HepG2 (cell line): ENCODE data around the gene MLYCD. TPM values are rescaled to one million over a fixed set of nuclear protein-coding genes. Genes with fewer than 3 reads are reported as not detected.

Experiments used
- ELF3 ChIP-seq: IDR thresholded peaks from 2 replicates; pipeline ENCODE4 v1.6.1; 2016; ENCODE audit warnings: missing genetic modification reagents, missing compliant biosample characterization
- KAT2B ChIP-seq: fragments of 150-350 bp; IDR thresholded peaks from 2 replicates; pipeline ENCODE4 v1.6.1; 2014; ENCODE audit warnings: low read depth, low read length, borderline replicate concordance
- PAF1 ChIP-seq: IDR thresholded peaks from 2 replicates; pipeline ENCODE4 v1.6.1; 2016; ENCODE audit warnings: missing genetic modification reagents, missing compliant biosample characterization
- TCF7L2 ChIP-seq: IDR thresholded peaks from 2 replicates; pipeline ENCODE4 v1.6.1; 2011; ENCODE audit warnings: mild to moderate bottlenecking, low read depth, low read length, moderate library complexity
- ZFX ChIP-seq: sonication (generic); formaldehyde crosslinking; IDR thresholded peaks from 2 replicates; pipeline ENCODE4 v1.4.0; 2020; ENCODE audit warnings: mild to moderate bottlenecking, low read depth, missing genetic modification reagents, moderate library complexity
- ZNF343 ChIP-seq: sonication (generic); formaldehyde crosslinking; IDR thresholded peaks from 2 replicates; pipeline ENCODE4 v1.4.0; 2020; ENCODE audit warnings: mild to moderate bottlenecking, missing genetic modification reagents
- ZNF549 ChIP-seq: sonication (generic); formaldehyde crosslinking; IDR thresholded peaks from 2 replicates; pipeline ENCODE4 v1.5.0; 2020; ENCODE audit warnings: missing genetic modification reagents
- ZNF724P ChIP-seq: sonication (generic); formaldehyde crosslinking; IDR thresholded peaks from 2 replicates; pipeline ENCODE4 v1.8.0; 2022; ENCODE audit warnings: missing genetic modification reagents, borderline replicate concordance
- ZZZ3 ChIP-seq: sonication (generic); formaldehyde crosslinking; IDR thresholded peaks from 2 replicates; pipeline ENCODE4 v1.4.0; 2020; ENCODE audit warnings: missing genetic modification reagents, mild to moderate bottlenecking, borderline replicate concordance
- polyA plus RNA-seq, 8 experiments: library from polyadenylated mRNA; depleted of rRNA in 3 of 8; stranded (reverse) in 7 of 8; unstranded in 1 of 8; fragments of >200 nt; fragmentation: Illumina TruSeq in 4 of 8; extraction: Trizol in 4 of 8; gene quantifications; 2 replicates each; pipeline versions ENCODE4 v1.2.1 to v1.2.3, GENCODE V29; 2011 to 2016; ENCODE audit warnings: low read depth in 4 of 8, missing spikeins in 1 of 8, mixed read lengths in 1 of 8; ENCODE audit not compliant: insufficient read depth in 1 of 8
- total RNA-seq, 5 experiments: library from RNA; depleted of rRNA; stranded (reverse); fragments of >200 nt; fragmentation: Illumina TruSeq; extraction: Trizol; gene quantifications; 2 replicates each; pipeline ENCODE4 v1.2.3, GENCODE V29; 2016; ENCODE audit warnings: low read depth in 1 of 5
- TF ChIP-seq, protein P1 (sequence below): sonication (generic); formaldehyde crosslinking; IDR thresholded peaks from 2 replicates; pipeline ENCODE4 v1.4.0; 2020; ENCODE audit warnings: missing genetic modification reagents, borderline replicate concordance
- TF ChIP-seq, protein P2 (sequence below): IDR thresholded peaks from 2 replicates; pipeline ENCODE4 v1.6.1; 2016; ENCODE audit warnings: control low read depth
- TF ChIP-seq, protein P3 (sequence below): sonication (generic); formaldehyde crosslinking; IDR thresholded peaks from 2 replicates; pipeline ENCODE4 v1.5.0; 2020; ENCODE audit warnings: mild to moderate bottlenecking, missing genetic modification reagents, borderline replicate concordance
- TF ChIP-seq, protein P4 (sequence below): sonication (generic); formaldehyde crosslinking; IDR thresholded peaks from 2 replicates; pipeline ENCODE4 v1.9.0; 2021; ENCODE audit warnings: missing genetic modification reagents, borderline replicate concordance

The MLYCD gene
- total and polyA plus RNA-seq, 2 of the 13 experiments (the other 11 are each of a cell fraction or from before 2014, with no cell fraction given), result 1.8 to 4.0 TPM

DNA sequence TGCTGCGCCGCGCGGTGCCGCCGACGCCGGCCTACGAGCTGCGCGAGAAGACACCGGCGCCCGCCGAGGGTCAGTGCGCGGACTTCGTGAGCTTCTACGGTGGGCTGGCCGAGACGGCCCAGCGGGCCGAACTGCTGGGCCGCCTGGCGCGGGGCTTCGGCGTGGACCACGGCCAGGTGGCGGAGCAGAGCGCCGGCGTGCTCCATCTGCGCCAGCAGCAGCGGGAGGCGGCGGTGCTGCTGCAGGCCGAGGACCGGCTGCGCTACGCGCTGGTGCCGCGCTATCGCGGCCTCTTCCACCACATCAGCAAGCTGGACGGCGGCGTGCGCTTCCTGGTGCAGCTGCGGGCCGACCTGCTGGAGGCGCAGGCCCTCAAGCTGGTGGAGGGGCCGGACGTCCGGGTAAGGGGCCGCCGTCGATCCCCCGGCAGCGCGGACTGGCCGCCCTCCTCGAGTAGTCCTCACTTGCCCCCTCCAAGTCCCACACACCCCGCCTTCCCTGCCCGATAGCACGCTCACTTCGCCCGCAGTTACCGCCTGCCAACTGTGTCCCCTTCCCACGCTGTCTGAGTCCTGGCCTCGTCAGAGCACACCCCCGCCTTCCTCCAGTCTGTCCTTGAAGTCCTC is 470 bp downstream of the MLYCD start (continued):
- TF ChIP-seq, protein P1, sequence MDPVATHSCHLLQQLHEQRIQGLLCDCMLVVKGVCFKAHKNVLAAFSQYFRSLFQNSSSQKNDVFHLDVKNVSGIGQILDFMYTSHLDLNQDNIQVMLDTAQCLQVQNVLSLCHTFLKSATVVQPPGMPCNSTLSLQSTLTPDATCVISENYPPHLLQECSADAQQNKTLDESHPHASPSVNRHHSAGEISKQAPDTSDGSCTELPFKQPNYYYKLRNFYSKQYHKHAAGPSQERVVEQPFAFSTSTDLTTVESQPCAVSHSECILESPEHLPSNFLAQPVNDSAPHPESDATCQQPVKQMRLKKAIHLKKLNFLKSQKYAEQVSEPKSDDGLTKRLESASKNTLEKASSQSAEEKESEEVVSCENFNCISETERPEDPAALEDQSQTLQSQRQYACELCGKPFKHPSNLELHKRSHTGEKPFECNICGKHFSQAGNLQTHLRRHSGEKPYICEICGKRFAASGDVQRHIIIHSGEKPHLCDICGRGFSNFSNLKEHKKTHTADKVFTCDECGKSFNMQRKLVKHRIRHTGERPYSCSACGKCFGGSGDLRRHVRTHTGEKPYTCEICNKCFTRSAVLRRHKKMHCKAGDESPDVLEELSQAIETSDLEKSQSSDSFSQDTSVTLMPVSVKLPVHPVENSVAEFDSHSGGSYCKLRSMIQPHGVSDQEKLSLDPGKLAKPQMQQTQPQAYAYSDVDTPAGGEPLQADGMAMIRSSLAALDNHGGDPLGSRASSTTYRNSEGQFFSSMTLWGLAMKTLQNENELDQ (CRISPR knock-in tag), result no peak
- no peak for TF ChIP-seq ELF3
- peak; percentile 70 for TF ChIP-seq ZFX
- no peak for TF ChIP-seq TCF7L2
- TF ChIP-seq ZZZ3 (CRISPR knock-in tag), result peak; percentile 40; the same call in 1 of the 2 replicates
- TF ChIP-seq PAF1, result no peak
- no peak for TF ChIP-seq ZNF343 (CRISPR knock-in tag)
- TF ChIP-seq ZNF549 (CRISPR knock-in tag), result 0 out of 2 replicates have a peak, but pooled peaks have one; percentile 36
- TF ChIP-seq, protein P2, sequence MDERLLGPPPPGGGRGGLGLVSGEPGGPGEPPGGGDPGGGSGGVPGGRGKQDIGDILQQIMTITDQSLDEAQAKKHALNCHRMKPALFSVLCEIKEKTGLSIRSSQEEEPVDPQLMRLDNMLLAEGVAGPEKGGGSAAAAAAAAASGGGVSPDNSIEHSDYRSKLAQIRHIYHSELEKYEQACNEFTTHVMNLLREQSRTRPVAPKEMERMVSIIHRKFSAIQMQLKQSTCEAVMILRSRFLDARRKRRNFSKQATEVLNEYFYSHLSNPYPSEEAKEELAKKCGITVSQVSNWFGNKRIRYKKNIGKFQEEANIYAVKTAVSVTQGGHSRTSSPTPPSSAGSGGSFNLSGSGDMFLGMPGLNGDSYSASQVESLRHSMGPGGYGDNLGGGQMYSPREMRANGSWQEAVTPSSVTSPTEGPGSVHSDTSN (CRISPR knock-in tag), result no peak
- no peak for TF ChIP-seq KAT2B
- TF ChIP-seq, protein P3, sequence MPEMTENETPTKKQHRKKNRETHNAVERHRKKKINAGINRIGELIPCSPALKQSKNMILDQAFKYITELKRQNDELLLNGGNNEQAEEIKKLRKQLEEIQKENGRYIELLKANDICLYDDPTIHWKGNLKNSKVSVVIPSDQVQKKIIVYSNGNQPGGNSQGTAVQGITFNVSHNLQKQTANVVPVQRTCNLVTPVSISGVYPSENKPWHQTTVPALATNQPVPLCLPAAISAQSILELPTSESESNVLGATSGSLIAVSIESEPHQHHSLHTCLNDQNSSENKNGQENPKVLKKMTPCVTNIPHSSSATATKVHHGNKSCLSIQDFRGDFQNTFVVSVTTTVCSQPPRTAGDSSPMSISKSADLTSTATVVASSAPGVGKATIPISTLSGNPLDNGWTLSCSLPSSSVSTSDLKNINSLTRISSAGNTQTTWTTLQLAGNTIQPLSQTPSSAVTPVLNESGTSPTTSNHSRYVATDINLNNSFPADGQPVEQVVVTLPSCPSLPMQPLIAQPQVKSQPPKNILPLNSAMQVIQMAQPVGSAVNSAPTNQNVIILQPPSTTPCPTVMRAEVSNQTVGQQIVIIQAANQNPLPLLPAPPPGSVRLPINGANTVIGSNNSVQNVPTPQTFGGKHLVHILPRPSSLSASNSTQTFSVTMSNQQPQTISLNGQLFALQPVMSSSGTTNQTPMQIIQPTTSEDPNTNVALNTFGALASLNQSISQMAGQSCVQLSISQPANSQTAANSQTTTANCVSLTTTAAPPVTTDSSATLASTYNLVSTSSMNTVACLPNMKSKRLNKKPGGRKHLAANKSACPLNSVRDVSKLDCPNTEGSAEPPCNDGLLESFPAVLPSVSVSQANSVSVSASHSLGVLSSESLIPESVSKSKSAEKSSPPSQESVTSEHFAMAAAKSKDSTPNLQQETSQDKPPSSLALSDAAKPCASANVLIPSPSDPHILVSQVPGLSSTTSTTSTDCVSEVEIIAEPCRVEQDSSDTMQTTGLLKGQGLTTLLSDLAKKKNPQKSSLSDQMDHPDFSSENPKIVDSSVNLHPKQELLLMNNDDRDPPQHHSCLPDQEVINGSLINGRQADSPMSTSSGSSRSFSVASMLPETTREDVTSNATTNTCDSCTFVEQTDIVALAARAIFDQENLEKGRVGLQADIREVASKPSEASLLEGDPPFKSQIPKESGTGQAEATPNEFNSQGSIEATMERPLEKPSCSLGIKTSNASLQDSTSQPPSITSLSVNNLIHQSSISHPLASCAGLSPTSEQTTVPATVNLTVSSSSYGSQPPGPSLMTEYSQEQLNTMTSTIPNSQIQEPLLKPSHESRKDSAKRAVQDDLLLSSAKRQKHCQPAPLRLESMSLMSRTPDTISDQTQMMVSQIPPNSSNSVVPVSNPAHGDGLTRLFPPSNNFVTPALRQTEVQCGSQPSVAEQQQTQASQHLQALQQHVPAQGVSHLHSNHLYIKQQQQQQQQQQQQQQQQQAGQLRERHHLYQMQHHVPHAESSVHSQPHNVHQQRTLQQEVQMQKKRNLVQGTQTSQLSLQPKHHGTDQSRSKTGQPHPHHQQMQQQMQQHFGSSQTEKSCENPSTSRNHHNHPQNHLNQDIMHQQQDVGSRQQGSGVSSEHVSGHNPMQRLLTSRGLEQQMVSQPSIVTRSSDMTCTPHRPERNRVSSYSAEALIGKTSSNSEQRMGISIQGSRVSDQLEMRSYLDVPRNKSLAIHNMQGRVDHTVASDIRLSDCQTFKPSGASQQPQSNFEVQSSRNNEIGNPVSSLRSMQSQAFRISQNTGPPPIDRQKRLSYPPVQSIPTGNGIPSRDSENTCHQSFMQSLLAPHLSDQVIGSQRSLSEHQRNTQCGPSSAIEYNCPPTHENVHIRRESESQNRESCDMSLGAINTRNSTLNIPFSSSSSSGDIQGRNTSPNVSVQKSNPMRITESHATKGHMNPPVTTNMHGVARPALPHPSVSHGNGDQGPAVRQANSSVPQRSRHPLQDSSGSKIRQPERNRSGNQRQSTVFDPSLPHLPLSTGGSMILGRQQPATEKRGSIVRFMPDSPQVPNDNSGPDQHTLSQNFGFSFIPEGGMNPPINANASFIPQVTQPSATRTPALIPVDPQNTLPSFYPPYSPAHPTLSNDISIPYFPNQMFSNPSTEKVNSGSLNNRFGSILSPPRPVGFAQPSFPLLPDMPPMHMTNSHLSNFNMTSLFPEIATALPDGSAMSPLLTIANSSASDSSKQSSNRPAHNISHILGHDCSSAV (CRISPR knock-in tag), result no peak
- TF ChIP-seq, protein P4, sequence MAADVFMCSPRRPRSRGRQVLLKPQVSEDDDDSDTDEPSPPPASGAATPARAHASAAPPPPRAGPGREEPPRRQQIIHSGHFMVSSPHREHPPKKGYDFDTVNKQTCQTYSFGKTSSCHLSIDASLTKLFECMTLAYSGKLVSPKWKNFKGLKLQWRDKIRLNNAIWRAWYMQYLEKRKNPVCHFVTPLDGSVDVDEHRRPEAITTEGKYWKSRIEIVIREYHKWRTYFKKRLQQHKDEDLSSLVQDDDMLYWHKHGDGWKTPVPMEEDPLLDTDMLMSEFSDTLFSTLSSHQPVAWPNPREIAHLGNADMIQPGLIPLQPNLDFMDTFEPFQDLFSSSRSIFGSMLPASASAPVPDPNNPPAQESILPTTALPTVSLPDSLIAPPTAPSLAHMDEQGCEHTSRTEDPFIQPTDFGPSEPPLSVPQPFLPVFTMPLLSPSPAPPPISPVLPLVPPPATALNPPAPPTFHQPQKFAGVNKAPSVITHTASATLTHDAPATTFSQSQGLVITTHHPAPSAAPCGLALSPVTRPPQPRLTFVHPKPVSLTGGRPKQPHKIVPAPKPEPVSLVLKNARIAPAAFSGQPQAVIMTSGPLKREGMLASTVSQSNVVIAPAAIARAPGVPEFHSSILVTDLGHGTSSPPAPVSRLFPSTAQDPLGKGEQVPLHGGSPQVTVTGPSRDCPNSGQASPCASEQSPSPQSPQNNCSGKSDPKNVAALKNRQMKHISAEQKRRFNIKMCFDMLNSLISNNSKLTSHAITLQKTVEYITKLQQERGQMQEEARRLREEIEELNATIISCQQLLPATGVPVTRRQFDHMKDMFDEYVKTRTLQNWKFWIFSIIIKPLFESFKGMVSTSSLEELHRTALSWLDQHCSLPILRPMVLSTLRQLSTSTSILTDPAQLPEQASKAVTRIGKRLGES (CRISPR knock-in tag), result 0 out of 2 replicates have a peak, but pooled peaks have one; percentile 6
- TF ChIP-seq ZNF724P (CRISPR knock-in tag), result peak; percentile 81; the same call in 1 of the 2 replicates
